Measurements from ENCODE around the gene RASA3.

Gene RASA3

DNA sequence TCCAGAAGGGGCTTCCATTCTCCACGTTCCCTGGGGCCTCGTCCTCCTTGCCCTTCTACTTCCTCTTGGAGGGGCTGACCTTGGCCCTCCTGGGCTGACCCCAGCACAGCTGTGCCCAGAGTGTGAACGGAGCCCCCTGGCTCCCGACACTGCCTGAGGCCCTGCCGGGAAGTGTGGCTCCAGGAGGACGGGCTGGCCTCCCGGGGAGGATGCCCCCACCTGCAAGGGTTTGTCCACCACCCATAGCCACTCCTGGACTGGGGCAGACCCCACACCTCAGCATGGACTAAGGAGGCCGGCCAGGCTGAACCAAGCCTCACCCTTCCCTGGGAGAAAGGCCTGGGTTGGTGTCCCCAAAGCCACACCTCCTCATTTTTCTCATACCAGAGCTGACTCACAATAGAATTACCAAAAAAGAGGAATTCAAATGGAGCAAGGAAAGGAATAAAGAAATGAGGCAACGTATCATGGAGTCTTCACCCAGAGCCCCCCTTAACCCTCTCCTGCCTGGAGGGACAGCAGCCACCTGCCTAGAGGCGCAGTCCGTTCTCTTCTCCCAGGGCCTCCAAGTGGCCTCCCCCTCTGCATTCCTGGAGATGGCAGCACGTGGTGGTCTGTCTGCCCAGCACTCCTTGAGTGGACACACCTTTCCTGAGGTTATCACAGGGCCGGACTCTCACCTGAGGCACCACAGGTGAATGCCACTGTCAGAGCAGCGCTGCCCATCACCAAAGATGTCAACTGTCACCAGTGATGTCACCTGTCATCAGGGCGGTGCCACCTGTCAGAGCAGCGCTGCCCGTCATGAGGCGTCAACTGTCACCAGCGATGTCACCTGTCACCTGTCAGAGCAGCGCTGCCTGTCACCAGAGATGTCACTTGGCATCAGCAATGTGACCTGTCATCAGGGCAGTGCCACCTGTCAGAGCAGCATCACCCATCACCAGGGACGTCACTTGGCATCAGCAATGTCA lies 155.4 kb downstream of the RASA3 start:
- TF ChIP-seq, protein P1, sequence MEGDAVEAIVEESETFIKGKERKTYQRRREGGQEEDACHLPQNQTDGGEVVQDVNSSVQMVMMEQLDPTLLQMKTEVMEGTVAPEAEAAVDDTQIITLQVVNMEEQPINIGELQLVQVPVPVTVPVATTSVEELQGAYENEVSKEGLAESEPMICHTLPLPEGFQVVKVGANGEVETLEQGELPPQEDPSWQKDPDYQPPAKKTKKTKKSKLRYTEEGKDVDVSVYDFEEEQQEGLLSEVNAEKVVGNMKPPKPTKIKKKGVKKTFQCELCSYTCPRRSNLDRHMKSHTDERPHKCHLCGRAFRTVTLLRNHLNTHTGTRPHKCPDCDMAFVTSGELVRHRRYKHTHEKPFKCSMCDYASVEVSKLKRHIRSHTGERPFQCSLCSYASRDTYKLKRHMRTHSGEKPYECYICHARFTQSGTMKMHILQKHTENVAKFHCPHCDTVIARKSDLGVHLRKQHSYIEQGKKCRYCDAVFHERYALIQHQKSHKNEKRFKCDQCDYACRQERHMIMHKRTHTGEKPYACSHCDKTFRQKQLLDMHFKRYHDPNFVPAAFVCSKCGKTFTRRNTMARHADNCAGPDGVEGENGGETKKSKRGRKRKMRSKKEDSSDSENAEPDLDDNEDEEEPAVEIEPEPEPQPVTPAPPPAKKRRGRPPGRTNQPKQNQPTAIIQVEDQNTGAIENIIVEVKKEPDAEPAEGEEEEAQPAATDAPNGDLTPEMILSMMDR (IDR thresholded peaks at IDR 0.05; ENCODE audit: low read depth, low read length) = no peak
- DNase-seq (ENCODE audit: extremely low read depth, low read depth) = peak; percentile 15

- TF ChIP-seq, protein P1 (IDR thresholded peaks at IDR 0.05; ENCODE audit: low read depth, low read length) = no peak
- no peak for DNase-seq (ENCODE audit: extremely low read depth, low read depth)
Measured at GRCh38 chr13:113975416-113975815, 157.0 kb downstream of the RASA3 start.

DNA sequence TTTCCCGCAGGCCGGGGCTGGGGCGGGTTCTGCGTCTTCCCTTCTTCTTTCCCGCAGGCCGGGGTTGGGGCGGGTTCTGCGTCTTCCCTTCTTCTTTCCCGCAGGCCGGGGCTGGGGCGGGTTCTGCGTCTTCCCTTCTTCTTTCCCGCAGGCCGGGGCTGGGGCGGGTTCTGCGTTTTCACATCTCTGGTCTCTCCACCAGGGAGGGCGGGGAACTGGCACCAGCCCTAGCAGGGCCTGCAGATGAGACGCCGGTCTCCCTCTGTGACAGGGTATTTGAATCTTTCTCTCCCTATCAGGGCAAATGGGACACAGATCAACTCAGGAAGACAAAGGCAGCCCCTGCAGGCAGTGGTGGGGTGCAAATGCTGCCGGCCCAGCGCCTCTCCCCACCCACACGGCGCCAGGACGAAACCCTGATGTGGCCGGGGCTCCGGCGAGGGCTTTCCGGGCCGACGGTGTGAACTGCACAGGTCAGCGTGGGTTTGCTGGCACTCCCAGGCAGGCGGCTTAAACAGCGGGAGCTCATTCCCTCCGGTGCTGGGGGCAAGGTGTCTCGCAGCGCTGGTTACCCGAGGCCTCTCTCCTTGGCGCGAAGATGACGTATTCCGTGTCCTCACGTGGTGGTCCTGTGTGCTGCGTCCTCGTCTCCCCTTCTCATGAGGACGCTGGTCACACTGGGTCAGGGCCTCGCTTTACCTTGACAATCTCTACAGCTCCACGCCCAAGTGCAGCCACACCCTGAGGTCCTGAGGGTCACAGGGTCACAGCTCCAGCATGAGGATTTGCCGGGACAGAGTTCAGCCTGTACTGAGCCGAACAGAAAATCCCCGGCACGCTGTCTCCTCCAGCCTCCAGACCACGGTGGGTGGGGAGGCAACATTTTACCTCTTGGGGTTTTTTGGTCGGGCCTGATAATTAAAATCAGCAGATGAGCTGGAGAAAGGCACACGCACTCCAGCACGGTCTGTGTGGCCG lies 157.8 kb downstream of the RASA3 start:
- no peak for DNase-seq (ENCODE audit: extremely low read depth, low read depth)
- TF ChIP-seq, protein P1 (IDR thresholded peaks at IDR 0.05; ENCODE audit: low read depth, low read length) = no peak

GRCh38 chr13:113973218-113974164 lies 158.9 kb downstream of the RASA3 start, which contains the start of gene C13orf46:
Gene C13orf46 (minus strand): TSS chr13:113974076. CDS start chr13:113973997, 79 bp downstream.
- TF ChIP-seq, protein P1 (IDR thresholded peaks at IDR 0.05; ENCODE audit: low read depth, low read length) = no peak

GRCh38 chr13:113972451-113973217 lies 159.8 kb downstream of the RASA3 start:
- TF ChIP-seq, protein P1 (IDR thresholded peaks at IDR 0.05; ENCODE audit: low read depth, low read length) = no peak
- DNase-seq (ENCODE audit: extremely low read depth, low read depth) = no peak

More at GRCh38 chr13:113973218-113974164, 158.9 kb downstream of the RASA3 start, which contains the start of gene C13orf46:
- DNase-seq (ENCODE audit: extremely low read depth, low read depth) = no peak

Measured in AG09319 (cell line).